ENCODE results near the gene FOXP1. TPM values are rescaled to one million over a fixed set of nuclear protein-coding genes. Genes with fewer than 3 reads are reported as not detected.
A peak's percentile ranks its signal among the peaks of the same experiment; 100 is the strongest.
"Not testable (repeated sequence)": the region's sequence is repeated elsewhere in the genome, so short reads cannot be mapped to it uniquely, and the experiment has no call there.

FOXP1 gene
- total RNA-seq, 1 donor from 2014 or later: 137 TPM

DNA sequence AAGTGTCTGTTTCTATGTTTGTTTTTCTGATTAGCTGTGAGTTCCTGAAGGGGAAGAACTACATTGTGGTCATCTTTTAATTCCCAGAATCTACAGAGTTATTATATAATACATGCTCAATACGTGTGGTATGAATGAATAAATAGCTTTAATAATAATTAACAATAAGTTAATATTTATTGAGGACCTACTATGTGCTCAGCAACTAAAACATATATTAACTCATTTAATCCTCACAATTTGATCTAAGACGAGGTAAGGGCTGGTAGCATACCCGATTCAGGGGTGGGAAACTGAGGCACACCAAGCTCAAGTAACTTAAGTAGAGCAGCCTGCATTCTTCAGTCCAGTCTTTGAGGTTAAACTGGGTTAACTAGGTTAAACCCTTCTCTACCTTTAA, 553.8 kb downstream of the FOXP1 start:
- no peak for ATAC-seq
- intact Hi-C loops (cut with DNase I): no loop called here
- DNase-seq (ENCODE audit: low spot score): no peak

DNA sequence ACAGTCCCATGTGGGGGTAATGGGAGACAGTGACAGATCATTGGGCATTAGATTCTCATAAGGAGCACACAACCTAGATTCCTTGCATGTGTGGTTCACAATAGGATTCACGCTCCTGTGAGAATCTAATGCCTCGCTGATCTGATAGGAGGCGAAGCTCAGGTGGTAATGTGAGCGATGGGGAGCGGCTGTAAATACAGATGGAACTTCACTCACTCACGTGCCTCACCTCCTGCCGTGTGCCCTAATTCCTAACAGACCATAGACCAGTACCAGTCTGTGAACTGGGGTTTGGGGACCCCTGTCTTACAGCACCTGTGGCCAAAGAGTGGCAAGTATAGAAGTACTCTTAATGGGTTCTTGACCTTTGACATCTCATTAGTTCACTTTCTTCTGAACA, 554.7 kb downstream of the FOXP1 start:
- ATAC-seq: no peak
- intact Hi-C loops (cut with DNase I): no loop called here
- no peak for DNase-seq (ENCODE audit: low spot score)

DNA sequence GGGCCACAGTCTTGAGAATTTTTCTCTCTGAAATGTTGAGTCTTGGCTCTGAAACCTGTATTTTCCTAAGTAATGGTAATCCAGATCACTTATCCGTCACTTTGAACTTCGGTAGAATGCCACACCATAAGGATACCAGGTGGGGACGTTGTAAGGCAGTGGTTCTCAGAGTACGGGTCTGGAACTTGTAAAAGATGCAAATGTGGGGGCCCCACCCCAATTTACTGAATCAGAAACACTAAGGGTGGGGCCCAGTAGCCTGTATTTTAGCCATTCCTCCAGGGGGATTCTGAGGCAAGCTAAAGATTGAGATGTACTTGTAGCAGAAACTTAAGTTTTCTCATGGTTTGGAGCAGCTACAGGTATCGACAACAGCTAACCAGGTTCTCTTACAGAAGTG, 555.3 kb downstream of the FOXP1 start:
- no peak for ATAC-seq
- intact Hi-C loops (cut with DNase I): no loop called here
- no peak for DNase-seq (ENCODE audit: low spot score)

DNA sequence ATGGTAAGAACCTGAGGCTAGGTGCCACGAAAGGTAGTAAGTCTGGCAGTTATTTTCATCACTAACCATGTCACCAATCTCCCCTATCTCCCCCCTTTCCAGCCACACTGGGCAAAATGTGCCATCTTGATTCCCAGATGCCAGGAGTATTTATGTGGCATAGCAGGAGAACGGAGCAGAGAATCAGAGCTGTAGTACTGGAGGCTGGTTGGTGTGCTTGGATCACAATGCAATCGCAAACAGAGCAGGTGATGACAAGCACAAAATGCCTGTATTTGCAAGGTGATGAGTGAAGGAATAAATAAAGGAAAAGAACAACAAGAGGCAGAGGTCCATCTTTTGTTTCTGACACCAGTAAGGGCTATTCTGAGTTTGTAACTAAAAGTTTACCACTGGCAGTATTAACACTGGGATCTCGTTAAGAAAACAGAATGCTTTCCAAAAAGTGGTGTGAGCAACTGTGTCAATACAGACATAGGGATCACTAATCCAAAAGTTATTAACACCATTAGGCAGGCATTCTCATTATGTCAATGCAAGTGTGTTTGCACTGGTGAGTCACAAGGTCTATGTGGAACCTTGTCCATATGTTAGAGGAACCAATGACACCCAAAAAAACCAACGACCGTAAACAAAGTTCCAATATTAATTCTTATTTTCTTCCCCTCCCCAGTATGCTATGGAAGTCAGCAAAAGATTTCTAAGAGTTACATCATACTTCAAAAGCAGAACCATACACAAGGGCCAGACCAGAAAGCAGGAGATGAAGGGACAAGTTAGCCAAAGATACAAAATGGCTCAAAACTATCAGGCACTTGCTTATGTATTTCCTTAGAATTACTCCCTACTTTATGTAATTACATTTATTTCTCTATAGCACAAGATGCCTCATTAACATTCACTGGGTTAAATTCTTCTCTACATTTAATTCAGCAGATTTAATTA, 556.6 kb downstream of the FOXP1 start:
- ATAC-seq: no peak
- intact Hi-C loops (cut with DNase I): no loop called here

DNA sequence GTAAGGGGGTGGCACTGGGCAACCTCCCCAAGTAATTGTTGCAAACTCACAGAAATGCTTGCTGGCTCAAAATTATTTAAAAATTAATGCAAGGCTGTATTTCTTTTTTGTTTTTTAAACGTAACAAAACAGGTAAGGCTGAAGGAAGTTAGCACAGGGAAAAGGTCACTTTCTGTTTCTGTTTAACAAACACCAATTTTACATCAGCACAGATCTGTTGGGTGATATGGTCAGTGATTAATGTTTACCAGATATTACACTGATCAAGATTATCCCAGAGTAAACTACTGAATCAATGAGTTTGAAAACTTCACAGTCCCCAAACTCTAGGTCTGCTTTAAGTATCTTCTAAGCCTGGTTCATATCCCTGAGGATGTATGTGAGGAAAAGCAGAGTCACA, 558.0 kb downstream of the FOXP1 start:
- no peak for ATAC-seq
- DNase-seq (ENCODE audit: low spot score): no peak
- intact Hi-C loops (cut with DNase I): no loop called here

More for the DNA sequence above, 556.6 kb downstream of the FOXP1 start:
- DNase-seq (ENCODE audit: low spot score): no peak

DNA sequence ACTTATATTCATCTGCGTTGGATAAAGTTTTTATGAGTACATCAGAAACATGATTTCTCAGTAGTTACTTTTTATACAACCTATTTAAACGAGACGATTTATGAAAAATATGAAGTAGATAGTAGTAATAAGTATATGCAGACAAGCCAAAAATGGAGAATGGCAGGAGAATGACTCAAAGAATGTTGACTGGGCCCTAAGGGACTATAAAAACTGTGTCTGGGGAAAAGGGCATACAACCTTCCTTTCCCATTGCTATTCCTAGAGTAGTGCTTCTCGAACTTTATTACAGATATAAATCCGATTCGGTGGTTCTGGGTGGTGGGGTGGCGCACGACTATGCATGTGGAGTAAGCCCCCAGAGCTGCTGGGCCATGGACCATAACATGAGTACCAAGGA, 558.5 kb downstream of the FOXP1 start:
- intact Hi-C loops (cut with DNase I): no loop called here
- no peak for DNase-seq (ENCODE audit: low spot score)
- no peak for ATAC-seq

DNA sequence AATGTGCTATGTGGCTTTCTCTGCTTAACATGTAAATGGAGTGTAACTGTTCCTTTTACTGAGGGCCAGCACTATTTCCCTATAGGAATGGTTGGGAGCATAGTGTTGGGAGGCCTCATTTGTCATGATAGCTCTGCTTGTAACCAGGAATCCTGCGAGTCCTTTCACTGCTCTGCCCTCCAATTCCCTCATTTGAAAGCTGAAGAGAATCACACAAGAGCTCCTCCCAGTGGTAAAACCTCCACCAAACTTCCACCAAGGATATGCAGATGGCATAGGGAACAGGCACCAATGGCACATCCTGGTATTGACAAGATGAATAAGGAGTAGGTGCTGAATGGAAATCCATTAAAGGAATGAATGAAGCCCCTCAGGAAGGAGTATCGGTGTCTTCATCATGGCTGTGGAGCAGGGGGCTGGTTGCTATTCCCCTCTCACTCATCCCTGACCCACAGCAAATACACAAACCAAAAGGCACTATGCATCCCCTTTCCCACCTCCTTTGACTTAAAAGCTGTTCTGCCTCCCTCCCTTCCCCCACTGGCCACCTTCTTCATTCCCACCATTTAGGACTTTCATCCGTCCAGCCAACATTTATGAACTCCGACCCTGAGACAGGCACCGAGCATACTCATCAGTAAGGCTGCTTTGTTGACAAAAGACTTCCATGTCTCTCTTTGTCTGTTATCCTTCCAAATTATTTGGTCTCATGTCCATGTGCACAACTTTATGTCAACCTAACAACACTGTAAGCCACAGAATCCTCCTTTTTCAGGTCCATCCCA, 560.8 kb downstream of the FOXP1 start:
- DNase-seq (ENCODE audit: low spot score) (no peak), ATAC-seq (peak; percentile 13)
- intact Hi-C loops (cut with DNase I): no loop called here

DNA sequence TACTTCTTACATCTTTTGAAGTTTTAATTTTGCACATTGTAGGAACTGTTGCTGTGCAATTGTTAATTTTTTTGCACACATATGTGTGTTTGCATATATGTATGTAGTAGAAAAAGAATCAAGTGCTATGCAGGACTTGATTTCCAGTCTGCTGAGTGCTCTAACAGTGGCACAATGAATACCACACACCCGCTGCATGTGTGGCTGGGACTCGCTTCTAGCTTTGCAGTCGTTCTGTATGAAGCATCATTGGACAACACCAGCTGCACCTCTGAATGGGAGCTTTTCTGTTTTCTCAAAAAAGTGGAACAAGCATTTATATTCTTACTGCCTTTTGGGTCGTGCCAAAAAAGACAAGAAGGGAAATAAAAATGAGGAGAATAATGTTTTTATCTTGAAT, 564.7 kb downstream of the FOXP1 start:
- ATAC-seq: no peak
- intact Hi-C loops (cut with DNase I): no loop called here
- DNase-seq (ENCODE audit: low spot score): no peak

DNA sequence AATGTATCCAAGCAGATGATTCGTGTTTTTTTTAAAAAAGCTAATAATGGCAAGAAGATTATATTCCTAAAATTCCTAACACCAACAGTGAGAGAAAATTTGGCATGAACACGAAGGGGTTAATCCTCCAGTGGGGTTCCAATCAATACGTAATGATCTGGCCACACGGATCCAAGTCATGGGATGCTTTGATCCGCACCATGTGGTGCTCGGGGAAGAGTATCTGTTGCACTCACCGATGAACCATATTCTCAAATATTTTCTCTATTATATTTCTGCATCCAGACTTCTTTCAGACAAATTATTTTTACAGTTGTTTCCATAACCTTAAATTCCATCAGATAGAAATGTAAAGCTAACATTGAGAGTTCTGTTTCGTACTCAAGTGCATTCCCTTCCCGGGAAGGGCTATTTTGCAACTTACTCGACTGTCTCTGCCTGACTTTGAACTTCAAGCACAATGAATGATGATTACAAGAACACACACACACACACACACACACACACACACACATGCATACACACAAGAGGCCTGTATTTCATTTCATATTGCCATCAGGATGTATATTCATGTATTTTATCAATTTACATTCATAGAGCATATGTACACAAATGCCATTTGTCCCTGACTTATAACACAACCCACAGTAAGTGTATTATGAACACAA, 567.2 kb downstream of the FOXP1 start:
- DNase-seq (ENCODE audit: low spot score) (no peak), ATAC-seq (peak; percentile 67)
- intact Hi-C loops (cut with DNase I): no loop called here

DNA sequence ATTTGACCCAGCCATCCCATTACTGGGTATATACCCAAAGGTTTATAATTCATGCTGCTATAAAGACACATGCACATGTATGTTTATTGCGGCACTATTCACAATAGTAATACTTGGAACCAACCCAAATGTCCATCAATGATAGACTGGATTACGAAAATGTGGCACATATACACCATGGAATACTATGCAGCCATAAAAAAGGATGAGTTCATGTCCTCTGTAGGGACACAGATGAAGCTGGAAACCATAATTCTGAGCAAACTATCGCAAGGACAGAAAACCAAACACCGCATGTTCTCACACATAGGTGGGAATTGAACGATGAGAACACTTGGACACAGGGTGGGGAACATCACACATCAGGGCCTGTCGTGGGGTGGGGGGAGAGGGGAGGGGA, 568.9 kb downstream of the FOXP1 start:
- DNase-seq (ENCODE audit: low spot score); intact Hi-C loops (cut with DNase I); ATAC-seq: not testable (repeated sequence)

DNA sequence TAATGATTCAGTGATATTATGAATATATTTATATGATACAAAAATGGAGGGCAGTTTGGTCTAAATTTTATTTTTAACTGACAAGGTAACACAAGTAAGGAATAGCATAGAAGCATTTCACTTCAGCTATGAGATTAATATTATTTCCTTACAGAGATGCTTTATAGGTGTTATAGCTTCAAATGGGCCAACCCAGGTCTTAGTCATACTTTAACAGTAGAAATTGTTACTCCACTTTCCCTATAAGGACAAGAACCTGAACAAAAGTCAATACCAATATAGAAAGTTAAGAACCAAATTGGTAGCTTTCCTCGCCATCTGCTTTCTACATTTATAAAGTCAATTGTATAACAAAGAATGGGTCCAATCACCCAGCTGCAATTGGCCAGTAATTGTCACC, 570.6 kb downstream of the FOXP1 start:
- intact Hi-C loops (cut with DNase I): no loop called here
- DNase-seq (ENCODE audit: low spot score): no peak
- ATAC-seq: no peak

DNA sequence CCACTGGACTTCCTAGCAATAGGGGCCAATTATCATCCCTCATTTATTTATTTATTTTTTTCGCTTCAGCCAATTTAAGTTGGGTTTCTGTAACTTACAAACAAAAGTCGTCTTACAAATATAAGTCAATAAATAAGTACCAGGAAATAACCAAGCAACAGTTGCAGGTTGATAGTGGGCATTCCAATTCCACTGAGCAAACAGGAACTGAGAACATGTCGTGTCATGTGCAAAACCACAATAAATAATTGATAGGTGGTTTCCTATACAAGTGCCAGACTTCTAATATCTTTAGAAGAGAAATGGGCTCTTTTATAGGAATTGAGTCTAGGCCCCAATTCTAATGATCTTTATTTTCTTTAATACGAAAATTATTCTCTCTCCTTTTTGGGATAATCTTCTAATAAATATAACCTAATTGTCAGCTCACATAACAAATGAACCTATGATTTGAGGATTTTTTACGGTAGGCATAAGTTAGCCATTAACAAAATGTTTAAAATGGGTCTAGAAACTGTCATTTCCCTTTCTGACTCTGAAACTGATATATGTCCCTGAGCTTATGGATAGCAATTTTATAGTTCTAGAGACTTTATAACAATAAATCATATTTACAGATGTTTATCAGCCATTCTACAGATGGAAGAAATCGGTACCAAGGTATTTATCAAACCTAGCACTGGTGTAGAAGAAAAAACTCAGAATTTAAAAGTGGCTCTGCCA, 571.8 kb downstream of the FOXP1 start:
- DNase-seq (ENCODE audit: low spot score) (no peak), ATAC-seq (no peak)
- intact Hi-C loops (cut with DNase I): no loop called here

DNA sequence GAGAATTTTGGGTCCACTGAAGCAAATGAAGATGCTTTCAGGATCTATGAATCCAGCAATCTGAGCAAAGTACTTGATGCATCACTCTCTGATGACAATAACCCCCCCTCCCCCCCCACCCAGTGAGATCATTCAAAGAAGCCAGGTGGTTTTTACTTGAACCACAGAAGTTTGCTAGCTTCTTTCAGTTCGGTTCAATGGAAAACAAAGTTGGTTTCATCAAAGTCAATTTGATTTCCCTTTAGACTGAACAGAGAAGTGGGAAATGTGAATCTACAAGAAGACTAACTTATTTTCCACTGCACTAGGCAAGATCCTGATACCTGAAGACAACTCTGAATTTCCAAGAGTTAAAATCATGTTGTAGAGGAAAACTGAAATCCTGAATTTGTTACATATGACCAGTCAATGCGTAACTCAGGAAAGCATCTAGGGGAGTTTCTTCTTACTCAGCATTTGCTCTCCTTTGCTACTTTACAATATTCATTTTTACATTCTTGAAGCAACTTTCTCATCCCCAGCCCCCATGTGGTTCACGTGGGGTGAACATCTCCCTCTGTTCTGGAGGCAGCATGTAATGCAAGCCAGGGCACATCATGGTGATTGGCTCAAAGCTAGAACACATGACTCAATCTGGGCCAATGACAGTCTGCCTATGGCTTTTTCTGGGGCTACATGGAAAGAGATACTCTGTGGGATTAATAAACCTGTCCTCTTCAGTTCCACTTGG, 572.6 kb downstream of the FOXP1 start:
- ATAC-seq (no peak), DNase-seq (ENCODE audit: low spot score) (no peak)

DNA sequence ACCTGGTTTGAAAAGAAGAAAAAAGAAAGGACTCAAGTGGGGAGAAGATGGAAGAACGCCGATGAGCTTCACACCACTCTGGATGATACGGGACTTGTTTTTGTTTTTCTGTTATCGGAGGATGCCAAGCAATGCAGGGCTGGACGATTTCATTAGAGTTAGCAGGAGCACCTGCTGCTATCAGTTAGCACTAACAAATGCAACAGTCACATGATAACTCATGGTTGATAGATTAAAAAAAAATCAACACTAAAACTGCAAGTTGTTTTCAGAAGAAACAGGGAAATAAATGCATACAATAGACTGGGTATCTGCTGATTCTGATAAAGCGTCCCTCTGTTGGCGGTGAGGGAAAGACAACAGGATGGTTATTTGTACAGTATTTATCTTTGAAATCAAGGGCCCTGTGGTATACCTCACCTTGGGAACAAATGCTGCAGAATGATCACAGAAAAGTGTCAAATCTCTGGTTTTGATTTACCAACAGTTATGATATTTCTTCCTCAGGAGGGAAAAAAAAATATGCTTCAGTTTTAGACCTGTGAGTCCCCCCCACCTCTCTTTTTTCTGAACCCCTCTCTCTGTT, 575.1 kb downstream of the FOXP1 start:
- intact Hi-C loops (cut with DNase I): no loop called here
- ATAC-seq (no peak), DNase-seq (ENCODE audit: low spot score) (no peak)

More for the DNA sequence above, 572.6 kb downstream of the FOXP1 start:
- intact Hi-C loops (cut with DNase I): no loop called here

DNA sequence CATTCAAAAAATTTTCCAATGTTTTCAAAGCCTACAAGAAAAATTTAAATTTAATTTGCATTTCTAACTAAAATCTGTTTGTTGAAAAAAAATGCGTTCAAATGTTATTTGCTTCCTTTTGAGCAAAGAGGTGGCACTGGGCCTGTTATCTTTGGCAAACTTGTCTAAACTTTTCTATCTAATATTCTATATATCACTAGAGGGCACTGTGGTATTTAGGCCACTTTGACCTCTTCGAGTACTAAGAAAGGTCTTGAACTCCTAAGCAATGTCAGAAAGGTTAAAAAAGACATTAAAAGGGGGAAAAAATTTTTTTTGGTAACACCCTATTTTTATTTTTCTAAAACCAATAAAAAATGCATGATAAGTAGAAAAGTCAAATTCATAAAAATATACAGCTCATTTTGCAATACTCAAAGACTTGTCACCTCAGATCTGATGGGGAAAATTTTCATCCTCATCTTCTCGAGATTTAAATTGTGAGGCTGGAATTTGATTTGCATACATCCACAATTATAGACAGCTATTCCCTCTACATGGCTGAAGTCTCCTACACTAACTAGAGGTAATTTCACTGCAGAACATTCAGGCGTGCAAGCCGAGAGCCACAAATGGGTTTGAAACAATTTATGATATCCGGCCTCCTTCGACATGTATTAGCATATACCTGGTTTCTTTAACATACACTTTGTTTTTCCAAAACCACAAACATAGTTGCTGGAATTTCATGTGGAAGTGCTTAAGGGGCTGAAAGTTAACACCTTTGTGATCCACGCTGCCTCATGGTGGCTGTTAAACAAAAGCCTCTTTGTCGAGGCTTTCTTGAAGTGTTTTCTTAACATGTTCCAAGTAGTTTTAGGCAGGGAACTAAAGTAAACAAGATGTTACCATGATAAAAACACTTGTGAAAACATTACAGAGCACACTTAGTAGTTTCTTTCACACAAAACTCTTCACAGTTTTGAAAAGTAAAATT, 576.4 kb downstream of the FOXP1 start:
- ATAC-seq: peak; percentile 92

DNA sequence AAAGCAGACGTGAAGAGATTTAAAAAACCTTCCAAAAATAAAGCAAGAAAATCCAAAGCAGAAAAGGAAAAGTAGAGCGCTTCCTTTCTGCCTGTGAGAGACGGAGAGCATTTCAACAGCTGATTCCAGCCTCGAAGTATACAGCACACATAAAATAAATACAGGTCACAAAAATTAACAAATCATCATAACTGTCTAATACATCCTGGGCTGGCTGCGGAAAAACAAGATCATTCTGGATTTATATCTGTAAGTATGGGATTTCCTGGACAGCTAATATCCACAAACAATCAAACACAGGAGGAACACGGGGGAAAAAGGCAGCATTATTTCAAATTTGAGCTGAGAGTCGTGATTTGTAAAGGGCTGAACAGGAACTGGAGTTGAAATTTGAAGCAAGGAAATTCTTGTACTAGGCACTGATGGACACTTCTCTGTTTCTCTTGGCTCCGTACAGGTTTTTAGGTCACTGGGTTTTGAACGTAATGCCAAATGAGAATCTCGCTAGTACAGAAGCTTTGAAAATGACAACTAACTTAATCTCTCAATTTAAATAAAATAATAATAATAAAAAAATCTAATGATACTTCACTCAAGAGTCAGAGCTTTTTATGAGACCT, 577.7 kb downstream of the FOXP1 start:
- intact Hi-C loops (cut with DNase I): no loop called here
- DNase-seq (ENCODE audit: low spot score) (no peak), ATAC-seq (peak; percentile 63)

More for the DNA sequence above, 576.4 kb downstream of the FOXP1 start:
- no peak for DNase-seq (ENCODE audit: low spot score)
- intact Hi-C loops (cut with DNase I): no loop called here
